Kidney capillary endothelial cell (primary cell): ENCODE measurements around the gene PSD.

Source experiments
- DNase-seq: peaks from one replicate; pipeline ENCODE4 v3.0.0-alpha.2; 2018; ENCODE audit warnings: low spot score

Gene PSD

GRCh38 chr10:102438374-102438773, 19.8 kb upstream of the PSD start:
- no peak for DNase-seq

DNA sequence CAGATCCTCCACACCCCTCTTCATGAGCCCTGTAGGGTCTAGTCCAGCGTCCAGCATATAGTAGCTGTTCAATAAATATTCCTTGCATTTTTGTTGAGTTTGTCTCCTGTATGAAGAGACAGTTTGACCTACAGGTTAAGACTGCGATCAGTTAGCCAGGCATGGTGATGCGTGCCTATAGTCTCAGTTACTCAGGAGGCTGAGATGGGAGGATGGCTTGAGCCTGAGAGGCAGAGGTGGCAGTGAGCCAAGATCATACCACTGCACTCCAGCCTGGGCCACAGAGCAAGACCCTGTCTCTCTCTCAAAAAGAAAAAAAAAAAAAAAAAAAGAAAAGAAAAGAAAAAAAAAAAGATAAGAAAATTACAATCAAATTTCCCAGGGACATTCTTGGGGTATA, 18.9 kb upstream of the PSD start:
- no peak for DNase-seq

DNA sequence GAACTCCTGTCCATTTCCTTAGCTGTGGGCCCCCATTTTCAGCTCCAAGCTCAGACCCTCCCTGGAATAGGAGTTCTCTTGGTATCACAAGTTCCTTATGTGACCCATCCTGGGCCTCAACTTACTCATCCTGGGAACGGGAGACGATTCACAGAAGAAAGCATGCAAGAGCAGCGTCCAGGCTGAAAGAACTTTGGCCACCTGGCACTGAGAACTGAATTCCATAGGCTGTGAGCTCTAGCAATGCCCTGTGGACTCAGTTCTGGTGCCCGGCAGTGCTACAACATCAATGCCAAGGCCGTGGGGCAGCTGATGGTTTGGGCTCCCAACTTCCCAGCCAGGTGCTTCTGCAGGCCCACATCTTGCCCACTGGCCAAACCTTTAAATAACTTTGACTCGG, 17.7 kb upstream of the PSD start:
- DNase-seq: no peak

DNA sequence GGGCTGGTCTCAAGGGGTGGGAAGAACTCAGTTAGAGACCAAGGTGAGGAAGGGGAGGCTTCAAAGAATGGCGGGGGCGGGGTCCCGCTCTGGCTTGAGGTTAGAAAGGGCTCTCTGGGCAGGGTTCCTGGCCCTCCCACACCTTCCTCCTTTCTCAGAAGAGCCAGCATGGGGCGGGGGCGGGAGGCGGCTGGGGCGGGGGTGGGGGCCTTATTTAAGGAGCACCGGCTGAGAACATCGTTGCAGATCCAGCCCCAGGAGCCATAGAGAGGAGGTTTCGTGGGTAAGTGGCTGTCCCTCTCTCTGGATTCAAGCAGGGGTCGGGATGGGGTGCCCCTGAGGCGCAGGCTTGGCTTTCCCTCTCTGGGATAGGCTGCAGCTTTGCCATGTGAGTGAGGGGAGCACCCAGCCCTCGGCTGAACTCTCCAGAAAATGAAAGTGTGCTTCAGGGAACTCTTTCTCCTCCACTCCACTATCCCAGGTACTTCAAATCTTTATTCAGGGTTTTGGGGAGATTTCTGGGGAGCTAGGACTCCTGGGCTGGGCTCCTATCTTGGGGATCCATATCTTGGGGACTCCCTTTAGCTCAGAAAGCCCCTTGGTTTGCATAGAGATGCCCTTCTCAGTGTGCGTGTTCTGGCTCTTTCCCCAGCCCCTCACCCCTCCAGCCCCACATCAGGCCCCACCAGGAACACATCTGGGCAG, 17.1 kb upstream of the PSD start:
- no peak for DNase-seq

DNA sequence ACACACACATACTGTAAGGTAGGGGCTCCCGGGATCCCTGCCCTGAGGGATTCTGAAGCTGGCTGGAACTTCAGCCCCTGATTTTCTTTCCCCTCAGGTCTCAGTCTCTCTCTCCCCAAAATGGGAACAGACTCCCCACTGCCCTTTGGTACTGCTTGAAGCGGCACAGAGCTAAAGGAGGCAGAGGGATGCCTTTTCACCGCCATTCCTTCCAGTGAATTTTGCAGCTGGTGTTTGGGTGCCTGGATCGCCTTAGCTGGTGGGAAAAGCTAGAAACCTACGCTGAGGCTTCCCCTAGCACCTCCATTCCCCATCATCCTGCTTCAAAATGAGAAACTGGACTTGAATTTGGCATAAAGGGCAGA, 16.5 kb upstream of the PSD start:
- DNase-seq: no peak

DNA sequence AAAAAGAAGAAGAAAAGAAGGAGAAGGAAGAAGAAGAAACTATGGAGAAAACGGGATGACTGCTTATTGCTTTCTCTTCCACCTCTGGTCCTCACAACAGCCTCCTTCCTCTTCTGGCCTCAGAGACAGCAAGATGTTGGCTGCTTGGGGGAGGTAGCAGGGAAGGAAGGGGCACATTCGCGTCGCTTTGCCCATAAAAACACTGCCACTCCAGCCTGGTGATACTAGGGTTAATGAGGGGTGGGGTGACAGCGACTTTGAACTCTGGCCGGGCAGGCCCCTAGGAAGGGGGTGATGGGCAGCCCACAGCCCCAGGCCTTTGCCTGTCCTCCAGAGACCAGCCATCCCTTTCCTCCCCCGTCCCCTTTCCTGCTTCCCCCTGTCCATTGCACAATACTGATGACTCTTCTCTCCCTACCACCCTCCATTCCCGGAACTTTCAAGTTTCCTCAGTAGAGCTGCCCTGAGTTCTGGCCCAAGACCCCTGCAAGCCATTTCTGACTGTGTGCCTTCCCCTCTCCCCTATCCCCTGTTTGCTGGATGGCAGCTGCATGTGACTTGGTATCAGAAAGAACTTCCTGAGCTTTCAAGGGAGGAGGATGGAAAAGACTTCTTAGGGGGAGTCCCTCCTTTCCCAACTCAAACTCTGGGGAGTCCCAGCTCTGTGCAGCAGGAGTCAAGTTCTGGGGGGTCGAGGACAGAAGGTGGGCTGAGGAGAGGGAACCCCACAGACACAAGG, 16.0 kb upstream of the PSD start:
- DNase-seq: no peak

GRCh38 chr10:102433619-102434046, 15.0 kb upstream of the PSD start:
- no peak for DNase-seq

GRCh38 chr10:102432162-102432950, 13.8 kb upstream of the PSD start, which contains the start of gene CUEDC2:
CUEDC2 (minus strand) TSS chr10:102432574; CDS start chr10:102425188, 7,386 bp downstream.
- peak; percentile 91 for DNase-seq

GRCh38 chr10:102431452-102432124, 13.0 kb upstream of the PSD start:
- DNase-seq: no peak

DNA sequence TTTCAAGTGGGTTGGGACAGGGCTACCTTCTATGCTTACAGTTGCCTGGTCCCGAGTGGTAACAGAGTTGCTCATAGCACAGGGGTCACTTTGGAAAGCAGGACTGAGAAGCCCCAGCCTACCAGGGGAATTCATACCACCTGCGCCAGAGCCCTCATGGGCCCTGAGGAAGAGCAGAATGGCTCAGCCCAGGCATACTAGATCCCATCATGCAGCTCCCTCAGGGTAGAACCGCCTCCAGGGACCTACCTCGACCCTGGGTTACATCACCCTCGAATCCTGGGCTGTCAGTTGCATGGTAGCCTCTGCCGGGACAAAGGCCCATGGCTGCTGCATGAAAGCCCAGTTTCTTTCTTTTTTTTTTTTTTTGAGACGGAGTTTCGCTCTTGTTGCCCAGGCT, 10.9 kb upstream of the PSD start:
- DNase-seq: no peak

DNA sequence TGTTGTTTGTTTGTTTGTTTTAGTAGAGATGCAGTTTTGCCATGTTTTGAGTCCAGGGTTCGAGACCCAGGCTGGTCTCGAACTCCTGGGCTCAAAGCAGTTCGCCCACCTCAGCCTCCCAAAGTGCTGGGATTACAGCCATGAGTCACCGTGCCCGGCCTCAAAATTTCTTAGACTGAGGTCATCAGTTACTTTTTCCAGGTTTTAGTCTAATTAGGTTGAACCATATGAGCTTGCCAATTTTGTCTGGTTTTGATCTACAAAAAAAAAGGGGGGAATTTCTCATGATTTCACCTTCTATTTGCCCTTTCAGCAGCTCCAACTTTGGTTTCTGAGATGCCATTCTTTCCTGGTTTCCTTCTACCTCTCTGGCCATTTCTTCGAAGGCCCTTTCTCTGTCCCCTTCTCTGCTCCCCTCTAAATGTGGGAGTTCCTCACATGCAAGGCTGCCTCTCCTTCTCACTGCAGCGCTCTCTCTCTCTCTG, 8.3 kb upstream of the PSD start:
- no peak for DNase-seq

- DNase-seq: no peak
Observed at GRCh38 chr10:102425444-102425843, 6.9 kb upstream of the PSD start.

DNA sequence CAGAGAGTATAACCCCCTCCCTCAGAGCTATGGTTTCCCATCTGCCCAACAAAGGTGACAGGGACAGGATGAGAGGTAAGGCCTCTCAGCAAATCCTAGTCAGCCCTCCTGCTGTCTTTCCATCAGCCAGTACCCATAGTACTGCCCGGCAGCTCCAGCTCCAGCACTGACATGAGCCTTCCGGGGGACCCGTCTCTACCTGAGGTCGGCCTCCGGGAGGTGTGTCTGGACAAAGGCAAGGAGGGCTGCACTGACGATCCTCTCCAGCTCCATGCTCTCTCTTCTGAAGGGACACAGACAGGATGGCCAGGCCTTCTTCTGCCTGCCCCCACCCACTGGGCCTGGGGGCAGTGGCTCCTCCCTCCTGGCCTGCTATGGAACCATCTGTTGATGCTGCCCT, 6.3 kb upstream of the PSD start:
- DNase-seq: no peak

GRCh38 chr10:102424145-102424544, 5.6 kb upstream of the PSD start:
- no peak for DNase-seq

- DNase-seq: no peak
Observed at GRCh38 chr10:102423372-102423968, 4.9 kb upstream of the PSD start.

GRCh38 chr10:102422545-102423129, 4.1 kb upstream of the PSD start:
- peak; percentile 72 for DNase-seq

- DNase-seq: no peak
Observed at GRCh38 chr10:102421757-102422512, 3.4 kb upstream of the PSD start.

DNA sequence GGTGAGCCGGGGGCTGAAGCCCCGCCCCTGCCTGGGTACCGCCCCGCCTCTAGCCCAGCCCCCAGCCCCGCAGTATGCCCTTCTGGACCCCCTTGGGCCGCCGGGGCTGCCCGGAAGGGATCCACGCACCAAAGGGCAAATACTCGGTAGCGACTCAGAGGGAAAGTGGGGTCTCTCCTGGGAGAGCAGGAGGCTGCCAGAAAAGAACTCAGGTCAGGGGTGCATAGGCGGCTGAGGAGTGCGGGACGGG, 2.8 kb upstream of the PSD start:
- no peak for DNase-seq

- peak; percentile 96 for DNase-seq
Observed at GRCh38 chr10:102420714-102421506, 2.3 kb upstream of the PSD start, which contains the start of gene FBXL15. FBXL15 (plus strand) TSS chr10:102420836; CDS start chr10:102421130, 294 bp downstream.

GRCh38 chr10:102420181-102420713, 1.7 kb upstream of the PSD start:
- no peak for DNase-seq
